NCI-H446 treated with DMSO at 0.1 percent for 48 hours (cell line): ENCODE results near the gene AUTS2.

ENCODE experiments used
- DNase-seq: peaks from one replicate; lab custom pipeline; 2025; lab: John Stamatoyannopoulos, UW

AUTS2 gene

GRCh38 chr7:70416986-70417655 is 818.8 kb downstream of the AUTS2 start:
- DNase-seq, result peak; percentile 72

- DNase-seq, result no peak
These were observed 821.5 kb downstream of the AUTS2 start for GRCh38 chr7:70419526-70420380.

DNA sequence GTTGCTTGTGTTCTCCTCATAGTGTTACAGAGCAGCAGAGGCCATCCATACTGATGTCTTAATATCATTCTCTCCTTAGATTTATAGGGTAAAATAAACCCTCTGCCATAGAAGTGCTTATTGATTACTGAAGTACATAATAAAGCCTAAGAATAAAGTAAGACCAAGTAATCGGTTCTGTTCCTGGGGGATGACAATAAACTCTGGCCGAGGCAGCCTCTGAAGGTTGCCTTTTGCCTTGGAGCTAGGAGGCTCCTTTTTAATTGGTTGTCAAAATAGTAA is 822.0 kb downstream of the AUTS2 start:
- no peak for DNase-seq

DNA sequence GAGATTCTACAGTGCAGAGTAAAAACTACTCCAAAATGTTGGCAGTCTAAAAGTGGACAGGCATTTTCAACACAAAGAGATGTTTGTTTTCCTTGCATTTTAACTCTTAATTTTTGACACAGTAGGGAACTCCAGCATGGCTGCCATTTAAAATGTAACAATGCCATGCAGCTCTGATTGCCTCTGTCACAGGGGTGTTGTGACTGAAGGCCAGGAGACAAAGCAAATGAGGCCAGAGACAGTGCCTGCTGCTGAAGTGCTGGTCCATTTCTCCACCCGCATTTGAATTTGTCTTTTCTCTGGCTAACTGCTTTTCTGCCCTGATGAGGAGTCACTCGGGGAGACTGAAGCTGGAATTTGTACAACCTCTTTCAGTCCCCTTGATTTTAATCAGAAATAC is 823.0 kb downstream of the AUTS2 start:
- DNase-seq, result no peak

DNA sequence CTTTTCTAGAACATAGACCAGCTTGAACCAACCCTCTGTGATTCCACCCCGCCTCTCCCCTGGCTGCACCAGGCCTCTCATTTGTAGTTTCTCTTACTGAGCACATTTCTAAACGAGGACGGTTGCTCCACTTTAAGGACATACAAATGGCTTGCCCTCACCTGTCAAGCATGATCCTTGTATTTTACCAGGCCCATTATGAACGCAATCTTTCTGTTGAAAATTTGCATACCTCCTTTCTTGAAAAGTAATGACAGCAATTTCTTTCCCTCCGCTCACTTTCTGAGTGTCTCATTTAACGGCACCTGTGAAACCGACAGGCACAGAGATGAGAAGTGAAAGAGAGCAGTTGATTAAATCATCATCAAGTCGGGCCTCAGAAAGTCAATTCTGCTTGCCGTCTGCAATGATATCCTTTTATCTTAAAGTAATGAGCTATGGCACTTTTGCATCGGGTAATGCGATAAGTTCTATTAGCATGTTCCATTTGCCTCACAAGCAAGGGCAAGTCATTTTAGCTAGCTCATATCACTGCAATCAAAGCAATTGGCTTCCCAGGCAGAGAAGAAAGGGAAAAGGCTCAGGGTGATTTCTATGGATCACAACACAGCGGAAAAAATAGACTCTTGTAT is 828.1 kb downstream of the AUTS2 start:
- DNase-seq, result no peak

GRCh38 chr7:70432567-70433001 is 834.3 kb downstream of the AUTS2 start:
- DNase-seq, result peak; percentile 97

GRCh38 chr7:70434376-70434775 is 836.1 kb downstream of the AUTS2 start:
- DNase-seq, result peak; percentile 5

DNA sequence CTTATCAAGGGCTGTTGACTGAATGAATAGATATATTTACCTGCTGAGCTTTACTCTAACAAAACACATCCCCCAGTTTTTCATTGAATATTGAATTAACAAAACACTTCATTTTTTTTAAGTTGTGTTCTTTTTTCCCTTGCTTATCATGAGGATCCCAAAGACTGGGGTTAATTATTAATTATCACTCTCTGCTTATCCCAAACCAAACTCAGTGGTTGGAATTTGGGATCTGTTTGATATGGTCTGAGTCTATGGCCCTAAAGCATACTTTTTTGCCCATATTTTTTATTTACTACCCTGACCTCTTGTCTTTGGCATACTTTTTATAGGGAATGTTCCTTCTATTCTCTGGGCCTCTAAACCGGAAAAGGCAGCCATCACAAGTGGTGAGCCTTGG is 836.5 kb downstream of the AUTS2 start:
- no peak for DNase-seq

- DNase-seq, result no peak
These were observed 837.4 kb downstream of the AUTS2 start for GRCh38 chr7:70435634-70436033.

DNA sequence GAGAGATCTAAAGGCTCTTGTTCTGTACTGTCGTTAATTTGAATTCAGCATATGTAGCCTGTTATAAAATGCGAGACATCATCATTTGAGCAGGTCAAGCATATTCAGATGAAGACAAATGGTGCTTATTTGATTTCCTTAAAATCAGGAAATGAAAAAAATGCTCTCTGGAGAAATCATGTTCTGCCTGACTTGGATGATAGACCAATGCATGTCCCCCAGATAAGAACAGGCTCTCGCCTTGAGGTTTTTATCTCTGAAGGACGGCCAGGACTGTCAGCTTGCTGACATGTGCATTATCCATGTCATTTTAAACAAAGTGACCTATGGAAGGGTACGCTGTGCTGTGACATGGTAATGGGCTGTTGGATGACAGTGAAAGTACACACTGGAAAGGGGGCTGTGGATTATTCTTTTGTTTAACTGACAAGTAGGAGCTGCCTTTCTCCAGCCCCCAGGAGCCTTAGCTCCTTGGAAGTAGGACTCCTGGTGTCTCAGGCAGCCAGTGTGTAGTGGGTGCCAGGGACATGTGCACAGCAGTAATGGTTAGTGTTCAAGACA is 838.6 kb downstream of the AUTS2 start:
- no peak for DNase-seq

DNA sequence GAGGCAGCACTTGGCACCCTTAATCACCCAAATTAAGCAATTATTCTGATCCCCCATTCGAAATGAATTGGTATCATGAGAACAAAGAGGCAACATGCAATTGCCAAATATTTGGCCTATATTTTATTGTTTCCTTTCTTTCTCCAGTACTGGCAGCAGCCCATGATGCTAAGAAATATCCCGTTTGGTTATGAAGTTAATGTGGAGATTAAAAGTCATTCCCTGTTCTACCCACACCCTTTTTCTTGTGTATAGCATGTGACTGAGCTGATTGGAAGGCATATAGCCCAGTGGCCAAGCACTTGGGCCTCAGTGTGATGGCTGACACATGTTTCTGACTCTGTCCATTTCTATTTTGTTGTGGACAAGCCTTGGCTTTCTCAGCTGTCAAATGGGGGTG is 841.4 kb downstream of the AUTS2 start:
- DNase-seq, result no peak

- DNase-seq, result peak; percentile 33
These were observed 848.3 kb downstream of the AUTS2 start for GRCh38 chr7:70446448-70447143.

GRCh38 chr7:70448312-70448906 is 850.1 kb downstream of the AUTS2 start:
- no peak for DNase-seq

DNA sequence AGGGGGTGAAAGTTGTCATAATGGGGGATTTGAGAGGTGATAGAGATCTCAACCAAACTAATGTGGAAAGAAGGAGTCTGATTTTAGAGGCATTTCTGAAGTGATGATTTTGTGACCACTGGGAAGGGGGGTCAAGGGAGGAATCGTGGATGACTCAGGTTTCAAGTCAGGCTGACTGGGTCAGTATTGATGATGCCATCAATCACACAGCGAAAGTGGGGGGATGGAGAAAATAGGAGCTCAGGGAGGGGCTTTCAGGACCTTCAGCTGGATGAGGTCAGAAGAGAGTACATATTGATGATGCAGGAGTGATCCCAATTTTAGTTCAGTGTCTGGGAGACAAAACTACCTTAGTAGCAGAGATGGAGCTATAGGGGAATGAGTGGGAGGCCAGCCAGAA is 852.5 kb downstream of the AUTS2 start:
- DNase-seq, result no peak

- DNase-seq, result no peak
These were observed 857.6 kb downstream of the AUTS2 start for GRCh38 chr7:70455925-70456324.

DNA sequence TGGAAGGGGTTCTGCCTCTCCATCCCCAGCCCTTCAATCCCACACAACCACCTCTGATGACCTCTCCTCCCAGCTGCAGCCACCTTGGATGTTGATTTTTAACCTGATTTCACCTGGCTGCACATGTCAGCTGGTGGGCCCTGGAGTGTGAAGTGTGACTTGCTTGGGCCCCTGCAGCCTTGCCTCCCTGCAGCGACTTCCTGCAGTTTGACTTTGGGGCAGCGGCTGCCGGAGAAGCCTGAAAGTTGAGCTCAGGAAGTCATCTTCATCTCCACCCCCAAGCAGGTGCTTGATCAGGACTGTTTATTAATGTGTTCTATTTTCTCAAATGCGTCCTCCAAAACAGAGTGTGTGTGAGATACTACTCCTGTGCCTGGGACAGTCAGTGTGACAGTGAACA is 858.4 kb downstream of the AUTS2 start:
- DNase-seq, result no peak

- no peak for DNase-seq
These were observed 859.2 kb downstream of the AUTS2 start for GRCh38 chr7:70457482-70457881.

- DNase-seq, result no peak
These were observed 859.8 kb downstream of the AUTS2 start for GRCh38 chr7:70457883-70458680.

GRCh38 chr7:70458745-70459144 is 860.5 kb downstream of the AUTS2 start:
- DNase-seq, result no peak

- no peak for DNase-seq
These were observed 861.3 kb downstream of the AUTS2 start for GRCh38 chr7:70459546-70459945.

- no peak for DNase-seq
These were observed 861.8 kb downstream of the AUTS2 start for GRCh38 chr7:70460071-70460470.
